HEK293 (cell line): ENCODE measurements around the gene PALM3.

Experiments
- INSM2 ChIP-seq: fragments of 450-650 bp; formaldehyde crosslinking; IDR thresholded peaks from 2 replicates; pipeline ENCODE4 v1.5.1; 2016; ENCODE audit warnings: missing biosample characterization, missing genetic modification characterization
- RBAK ChIP-seq: fragments of 450-650 bp; formaldehyde crosslinking; IDR thresholded peaks from 2 replicates; pipeline ENCODE4 v1.5.1; 2016; ENCODE audit warnings: missing biosample characterization, missing genetic modification characterization
- SP7 ChIP-seq: fragments of 450-650 bp; formaldehyde crosslinking; IDR thresholded peaks from 2 replicates; pipeline ENCODE4 v1.5.1; 2016; ENCODE audit warnings: missing biosample characterization, missing genetic modification characterization
- TRIM28 ChIP-seq: IDR thresholded peaks from 2 replicates; pipeline ENCODE4 v1.6.1; 2011; ENCODE audit warnings: low read length, control low read depth, borderline replicate concordance
- ZBTB8A ChIP-seq: fragments of 450-650 bp; formaldehyde crosslinking; IDR thresholded peaks from 2 replicates; pipeline ENCODE4 v1.5.1; 2016; ENCODE audit warnings: missing biosample characterization, missing genetic modification characterization
- ZEB2 ChIP-seq: fragments of 450-650 bp; formaldehyde crosslinking; IDR thresholded peaks from 2 replicates; pipeline ENCODE4 v1.5.1; 2016; ENCODE audit warnings: missing biosample characterization, missing genetic modification characterization
- ZFP37 ChIP-seq: fragments of 450-650 bp; formaldehyde crosslinking; IDR thresholded peaks from 2 replicates; pipeline ENCODE4 v1.5.1; 2016; ENCODE audit warnings: missing biosample characterization, missing genetic modification characterization
- ZNF112 ChIP-seq: fragments of 450-650 bp; formaldehyde crosslinking; IDR thresholded peaks from 2 replicates; pipeline ENCODE4 v1.5.0; 2017; ENCODE audit warnings: missing biosample characterization, missing genetic modification characterization
- ZNF114 ChIP-seq: fragments of 450-650 bp; formaldehyde crosslinking; IDR thresholded peaks from 2 replicates; pipeline ENCODE4 v1.5.0; 2017; ENCODE audit warnings: missing biosample characterization, missing genetic modification characterization
- ZNF138 ChIP-seq: fragments of 450-650 bp; formaldehyde crosslinking; IDR thresholded peaks from 2 replicates; pipeline ENCODE4 v1.5.1; 2016; ENCODE audit warnings: missing biosample characterization, missing genetic modification characterization, borderline replicate concordance
- ZNF292 ChIP-seq: fragments of 450-650 bp; formaldehyde crosslinking; IDR thresholded peaks from 2 replicates; pipeline ENCODE4 v1.5.1; 2016; ENCODE audit warnings: low read depth, missing biosample characterization, missing genetic modification characterization, borderline replicate concordance
- ZNF302 ChIP-seq: fragments of 450-650 bp; formaldehyde crosslinking; IDR thresholded peaks from 2 replicates; pipeline ENCODE4 v1.5.1; 2016; ENCODE audit warnings: missing biosample characterization, missing genetic modification characterization, low read depth
- ZNF341 ChIP-seq: fragments of 450-650 bp; formaldehyde crosslinking; IDR thresholded peaks from 2 replicates; pipeline ENCODE4; 2016; ENCODE audit warnings: low read depth, missing biosample characterization, missing genetic modification characterization
- ZNF404 ChIP-seq: fragments of 450-650 bp; formaldehyde crosslinking; IDR thresholded peaks from 2 replicates; pipeline ENCODE4 v1.5.1; 2017; ENCODE audit warnings: missing biosample characterization, missing genetic modification characterization
- ZNF416 ChIP-seq: fragments of 450-650 bp; formaldehyde crosslinking; IDR thresholded peaks from 2 replicates; pipeline ENCODE4 v1.5.1; 2016; ENCODE audit warnings: missing biosample characterization, missing genetic modification characterization
- ZNF48 ChIP-seq: fragments of 450-650 bp; formaldehyde crosslinking; IDR thresholded peaks from 2 replicates; pipeline ENCODE4 v1.5.1; 2016; ENCODE audit warnings: missing biosample characterization, missing genetic modification characterization
- ZNF518A ChIP-seq: fragments of 450-650 bp; formaldehyde crosslinking; conservative IDR thresholded peaks from 2 replicates; pipeline ENCODE4 v1.5.1; 2016; ENCODE audit warnings: low read depth, missing biosample characterization, missing genetic modification characterization
- ZNF558 ChIP-seq: fragments of 450-650 bp; formaldehyde crosslinking; IDR thresholded peaks from 2 replicates; pipeline ENCODE4 v1.5.1; 2016; ENCODE audit warnings: missing biosample characterization, missing genetic modification characterization
- ZNF580 ChIP-seq: fragments of 450-650 bp; formaldehyde crosslinking; IDR thresholded peaks from 2 replicates; pipeline ENCODE4 v1.5.1; 2016; ENCODE audit warnings: missing biosample characterization, missing genetic modification characterization
- ZNF707 ChIP-seq: fragments of 450-650 bp; formaldehyde crosslinking; IDR thresholded peaks from 2 replicates; pipeline ENCODE4 v1.5.1; 2016; ENCODE audit warnings: missing biosample characterization, missing genetic modification characterization
- ZNF768 ChIP-seq: fragments of 450-650 bp; formaldehyde crosslinking; IDR thresholded peaks from 2 replicates; pipeline ENCODE4 v1.5.1; 2018; ENCODE audit warnings: missing biosample characterization, mild to moderate bottlenecking, missing genetic modification characterization
- ZNF792 ChIP-seq: fragments of 450-650 bp; formaldehyde crosslinking; IDR thresholded peaks from 2 replicates; pipeline ENCODE4 v1.5.1; 2016; ENCODE audit warnings: missing biosample characterization, missing genetic modification characterization
- TF ChIP-seq, protein P1 (sequence below): fragments of 450-650 bp; formaldehyde crosslinking; IDR thresholded peaks from 2 replicates; pipeline ENCODE4 v1.5.1; 2016; ENCODE audit warnings: missing biosample characterization, missing genetic modification characterization
- TF ChIP-seq, protein P2 (sequence below): fragments of 450-650 bp; formaldehyde crosslinking; IDR thresholded peaks from 2 replicates; pipeline ENCODE4 v1.5.1; 2016; ENCODE audit warnings: missing biosample characterization, missing genetic modification characterization
- TF ChIP-seq, protein P3 (sequence below): fragments of 450-650 bp; formaldehyde crosslinking; IDR thresholded peaks from 2 replicates; pipeline ENCODE4 v1.5.1; 2016; ENCODE audit warnings: missing biosample characterization, missing genetic modification characterization

Gene PALM3

DNA sequence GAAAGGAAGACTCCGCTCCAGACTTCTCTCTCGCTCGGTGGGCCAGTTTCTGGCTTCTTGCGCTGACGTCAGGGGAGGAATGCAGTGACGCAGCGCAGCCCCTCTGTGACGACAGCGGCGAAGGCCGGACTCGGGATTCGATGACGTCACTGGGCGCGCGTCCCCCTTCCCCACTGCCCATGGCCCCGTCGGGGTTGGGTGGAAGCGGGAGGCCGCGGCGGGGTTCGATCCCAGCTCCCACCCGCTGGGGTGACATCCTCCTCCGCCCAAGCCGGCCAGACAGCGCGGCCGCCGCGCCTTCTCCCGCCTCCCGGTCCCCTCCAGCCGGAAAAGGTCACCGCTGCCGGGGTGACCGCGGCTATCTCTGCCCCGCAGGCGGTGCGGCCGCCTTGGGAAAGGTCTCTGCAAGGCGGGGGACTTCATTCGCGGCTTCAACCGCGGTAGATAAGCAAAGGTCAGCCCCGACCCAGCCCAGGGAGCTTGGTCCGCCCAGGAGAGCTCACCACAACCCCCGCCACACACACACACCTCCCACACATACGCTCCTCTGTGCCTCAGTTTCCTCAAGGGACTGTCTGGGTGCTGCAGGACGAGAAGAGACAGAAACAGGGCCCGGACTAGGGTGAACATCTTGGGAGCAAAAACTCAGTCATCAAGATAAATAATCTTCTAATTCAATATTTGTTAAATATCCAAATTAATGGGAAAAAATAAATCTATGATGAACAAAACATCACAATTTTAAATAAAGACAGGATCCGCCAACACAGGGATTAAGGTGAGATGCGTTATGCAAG lies 54.9 kb downstream of the PALM3 start (continued):
- TF ChIP-seq, protein P1, sequence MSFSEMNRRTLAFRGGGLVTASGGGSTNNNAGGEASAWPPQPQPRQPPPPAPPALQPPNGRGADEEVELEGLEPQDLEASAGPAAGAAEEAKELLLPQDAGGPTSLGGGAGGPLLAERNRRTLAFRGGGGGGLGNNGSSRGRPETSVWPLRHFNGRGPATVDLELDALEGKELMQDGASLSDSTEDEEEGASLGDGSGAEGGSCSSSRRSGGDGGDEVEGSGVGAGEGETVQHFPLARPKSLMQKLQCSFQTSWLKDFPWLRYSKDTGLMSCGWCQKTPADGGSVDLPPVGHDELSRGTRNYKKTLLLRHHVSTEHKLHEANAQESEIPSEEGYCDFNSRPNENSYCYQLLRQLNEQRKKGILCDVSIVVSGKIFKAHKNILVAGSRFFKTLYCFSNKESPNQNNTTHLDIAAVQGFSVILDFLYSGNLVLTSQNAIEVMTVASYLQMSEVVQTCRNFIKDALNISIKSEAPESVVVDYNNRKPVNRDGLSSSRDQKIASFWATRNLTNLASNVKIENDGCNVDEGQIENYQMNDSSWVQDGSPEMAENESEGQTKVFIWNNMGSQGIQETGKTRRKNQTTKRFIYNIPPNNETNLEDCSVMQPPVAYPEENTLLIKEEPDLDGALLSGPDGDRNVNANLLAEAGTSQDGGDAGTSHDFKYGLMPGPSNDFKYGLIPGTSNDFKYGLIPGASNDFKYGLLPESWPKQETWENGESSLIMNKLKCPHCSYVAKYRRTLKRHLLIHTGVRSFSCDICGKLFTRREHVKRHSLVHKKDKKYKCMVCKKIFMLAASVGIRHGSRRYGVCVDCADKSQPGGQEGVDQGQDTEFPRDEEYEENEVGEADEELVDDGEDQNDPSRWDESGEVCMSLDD (tag by site-specific recombination), result peak; percentile 99
- TF ChIP-seq ZBTB8A (peak; percentile 77), INSM2 (peak; percentile 81), ZNF114 (no peak), ZNF580 (tag by site-specific recombination) (peak; percentile 82), ZNF292 (tag by site-specific recombination) (no peak), ZNF707 (peak; percentile 38; the same call in 1 of the 2 replicates), ZNF302 (tag by site-specific recombination) (no peak), RBAK (tag by site-specific recombination) (no peak), ZFP37 (tag by site-specific recombination) (peak; percentile 96), ZNF792 (tag by site-specific recombination) (peak; percentile 91), ZNF48 (tag by site-specific recombination) (no peak), ZNF518A (peak; percentile 38; the same call in 1 of the 2 replicates), SP7 (tag by site-specific recombination) (peak; percentile 96), ZNF416 (tag by site-specific recombination) (0 out of 2 replicates have a peak, but pooled peaks have one; percentile 61), ZNF341 (tag by site-specific recombination) (no peak; the same call in 1 of the 2 replicates), ZNF768 (tag by site-specific recombination) (no peak), ZEB2 (tag by site-specific recombination) (peak; percentile 96), TRIM28 (no peak), ZNF558 (0 out of 2 replicates have a peak, but pooled peaks have one; percentile 34), ZNF138 (no peak), ZNF112 (tag by site-specific recombination) (no peak), ZNF404 (tag by site-specific recombination) (no peak; the same call in 1 of the 2 replicates)
- TF ChIP-seq, protein P2, sequence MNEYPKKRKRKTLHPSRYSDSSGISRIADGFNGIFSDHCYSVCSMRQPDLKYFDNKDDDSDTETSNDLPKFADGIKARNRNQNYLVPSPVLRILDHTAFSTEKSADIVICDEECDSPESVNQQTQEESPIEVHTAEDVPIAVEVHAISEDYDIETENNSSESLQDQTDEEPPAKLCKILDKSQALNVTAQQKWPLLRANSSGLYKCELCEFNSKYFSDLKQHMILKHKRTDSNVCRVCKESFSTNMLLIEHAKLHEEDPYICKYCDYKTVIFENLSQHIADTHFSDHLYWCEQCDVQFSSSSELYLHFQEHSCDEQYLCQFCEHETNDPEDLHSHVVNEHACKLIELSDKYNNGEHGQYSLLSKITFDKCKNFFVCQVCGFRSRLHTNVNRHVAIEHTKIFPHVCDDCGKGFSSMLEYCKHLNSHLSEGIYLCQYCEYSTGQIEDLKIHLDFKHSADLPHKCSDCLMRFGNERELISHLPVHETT (tag by site-specific recombination), result peak; percentile 94
- TF ChIP-seq, protein P3, sequence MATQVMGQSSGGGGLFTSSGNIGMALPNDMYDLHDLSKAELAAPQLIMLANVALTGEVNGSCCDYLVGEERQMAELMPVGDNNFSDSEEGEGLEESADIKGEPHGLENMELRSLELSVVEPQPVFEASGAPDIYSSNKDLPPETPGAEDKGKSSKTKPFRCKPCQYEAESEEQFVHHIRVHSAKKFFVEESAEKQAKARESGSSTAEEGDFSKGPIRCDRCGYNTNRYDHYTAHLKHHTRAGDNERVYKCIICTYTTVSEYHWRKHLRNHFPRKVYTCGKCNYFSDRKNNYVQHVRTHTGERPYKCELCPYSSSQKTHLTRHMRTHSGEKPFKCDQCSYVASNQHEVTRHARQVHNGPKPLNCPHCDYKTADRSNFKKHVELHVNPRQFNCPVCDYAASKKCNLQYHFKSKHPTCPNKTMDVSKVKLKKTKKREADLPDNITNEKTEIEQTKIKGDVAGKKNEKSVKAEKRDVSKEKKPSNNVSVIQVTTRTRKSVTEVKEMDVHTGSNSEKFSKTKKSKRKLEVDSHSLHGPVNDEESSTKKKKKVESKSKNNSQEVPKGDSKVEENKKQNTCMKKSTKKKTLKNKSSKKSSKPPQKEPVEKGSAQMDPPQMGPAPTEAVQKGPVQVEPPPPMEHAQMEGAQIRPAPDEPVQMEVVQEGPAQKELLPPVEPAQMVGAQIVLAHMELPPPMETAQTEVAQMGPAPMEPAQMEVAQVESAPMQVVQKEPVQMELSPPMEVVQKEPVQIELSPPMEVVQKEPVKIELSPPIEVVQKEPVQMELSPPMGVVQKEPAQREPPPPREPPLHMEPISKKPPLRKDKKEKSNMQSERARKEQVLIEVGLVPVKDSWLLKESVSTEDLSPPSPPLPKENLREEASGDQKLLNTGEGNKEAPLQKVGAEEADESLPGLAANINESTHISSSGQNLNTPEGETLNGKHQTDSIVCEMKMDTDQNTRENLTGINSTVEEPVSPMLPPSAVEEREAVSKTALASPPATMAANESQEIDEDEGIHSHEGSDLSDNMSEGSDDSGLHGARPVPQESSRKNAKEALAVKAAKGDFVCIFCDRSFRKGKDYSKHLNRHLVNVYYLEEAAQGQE (tag by site-specific recombination), result 0 out of 2 replicates have a peak, but pooled peaks have one; percentile 38
